ENCODE results near the gene OR5M8.

- no peak for TF ChIP-seq CTCF (IDR thresholded peaks at IDR 0.05)
- no peak for TF ChIP-seq REST (IDR thresholded peaks at IDR 0.05; ENCODE audit: insufficient read depth in 1 of 2, low read depth in 2 of 2, low read length in 1 of 2)
- no peak for TF ChIP-seq SIN3A (IDR thresholded peaks at IDR 0.05; ENCODE audit: borderline replicate concordance, insufficient read depth, low read depth, low read length)
- no peak for TF ChIP-seq TCF7L2 (IDR thresholded peaks at IDR 0.05; ENCODE audit: low read depth, low read length)
These were observed 42.0 kb upstream of the OR5M8 start for GRCh38 chr11:56533054-56533740.
